H1 (cell line): Measurements from ENCODE around the gene PINK1. TPM values are rescaled to one million over a fixed set of nuclear protein-coding genes. Genes with fewer than 3 reads are reported as not detected.

ENCODE experiments used
- polyA plus RNA-seq, 7 experiments: library from polyadenylated mRNA; depleted of rRNA in 3 of 7; stranded (reverse) in 5 of 7; unstranded in 2 of 7; fragments of >200 nt in 5 of 7; fragments of 200-250 nt in 2 of 7; gene quantifications; 1 replicate in 5 of 7; 2 replicates in 1 of 7; 4 replicates in 1 of 7; pipeline versions ENCODE4 v1.2.1 to v1.2.3, GENCODE V29; 2011 to 2013; ENCODE audit warnings: missing spikeins in 2 of 7, mixed read lengths in 2 of 7
- total RNA-seq: library from RNA; stranded (reverse); fragmentation: NEBNext Ultra II Directional; extraction: Animal tissue kit (Norgen Biotek cat#: 25700); gene quantifications from 2 replicates; pipeline ENCODE4 v1.2.1, GENCODE V29; 2021
- TF ChIP-seq, protein P1 (sequence below): IDR thresholded peaks from 2 replicates; pipeline ENCODE4 v1.6.1; 2011; ENCODE audit warnings: low read depth, mild to moderate bottlenecking, low read length; ENCODE audit not compliant: insufficient read depth
- TF ChIP-seq, protein P2 (sequence below), 3 experiments: IDR thresholded peaks; 1 replicate in 2 of 3; 2 replicates in 1 of 3; pipeline versions ENCODE4 v1.5.1 to v1.6.1; 2011; ENCODE audit warnings: low read length in 3 of 3, mild to moderate bottlenecking in 3 of 3, inconsistent platforms in 2 of 3, low read depth in 1 of 3, moderate library complexity in 1 of 3; ENCODE audit not compliant: insufficient read depth in 1 of 3; ENCODE audit errors: control extremely low read depth in 1 of 3

PINK1 gene
- total and polyA plus RNA-seq, 2 of the 8 experiments (the other 6 are each of a cell fraction or from before 2014, with no cell fraction given) = 16.1 to 19.3 TPM

DNA sequence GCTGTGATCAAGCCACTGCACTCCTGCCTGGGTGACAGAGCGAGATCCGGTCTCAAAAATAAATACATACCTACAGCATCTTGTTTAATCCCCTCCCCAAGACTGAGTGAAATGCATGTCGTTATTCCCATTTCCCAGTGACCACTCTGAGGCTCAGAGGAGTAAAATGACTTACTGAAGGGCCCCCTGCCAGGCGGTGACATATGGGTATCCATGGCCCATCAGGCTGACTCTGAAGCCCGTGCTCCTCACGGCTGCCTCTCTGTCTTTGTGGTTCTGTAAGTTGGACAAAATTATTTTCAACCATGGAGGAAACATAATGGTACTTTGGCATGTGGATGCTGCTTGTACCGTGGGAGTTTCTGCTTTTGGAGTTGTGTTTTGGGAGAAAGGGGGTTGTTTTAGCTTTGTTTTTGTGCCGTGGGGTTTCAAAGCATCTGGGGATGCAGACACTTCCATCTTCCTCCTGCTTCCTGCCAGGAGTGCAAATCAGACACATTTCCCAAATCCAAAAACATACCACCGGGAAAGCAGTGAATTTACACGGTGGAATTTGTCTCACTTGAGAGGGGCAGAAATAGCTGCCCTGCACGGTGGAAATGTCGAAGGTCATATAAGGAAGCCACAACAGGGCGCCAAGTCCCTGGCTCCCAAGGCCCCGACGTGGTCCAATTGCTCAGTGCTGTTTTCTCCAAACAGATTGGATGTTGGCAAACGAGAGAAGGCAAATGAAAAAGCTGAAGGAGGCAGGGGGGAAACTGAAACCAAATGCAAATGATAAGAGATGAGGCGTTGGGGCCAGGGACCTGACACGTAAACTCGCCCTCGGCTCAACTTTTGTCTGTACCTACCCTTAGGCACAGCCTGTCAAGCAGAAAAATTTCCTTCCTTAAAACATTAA lies 17.1 kb upstream of the PINK1 start (continued):
- TF ChIP-seq, protein P1, sequence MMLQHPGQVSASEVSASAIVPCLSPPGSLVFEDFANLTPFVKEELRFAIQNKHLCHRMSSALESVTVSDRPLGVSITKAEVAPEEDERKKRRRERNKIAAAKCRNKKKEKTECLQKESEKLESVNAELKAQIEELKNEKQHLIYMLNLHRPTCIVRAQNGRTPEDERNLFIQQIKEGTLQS = no peak
- TF ChIP-seq, protein P2, sequence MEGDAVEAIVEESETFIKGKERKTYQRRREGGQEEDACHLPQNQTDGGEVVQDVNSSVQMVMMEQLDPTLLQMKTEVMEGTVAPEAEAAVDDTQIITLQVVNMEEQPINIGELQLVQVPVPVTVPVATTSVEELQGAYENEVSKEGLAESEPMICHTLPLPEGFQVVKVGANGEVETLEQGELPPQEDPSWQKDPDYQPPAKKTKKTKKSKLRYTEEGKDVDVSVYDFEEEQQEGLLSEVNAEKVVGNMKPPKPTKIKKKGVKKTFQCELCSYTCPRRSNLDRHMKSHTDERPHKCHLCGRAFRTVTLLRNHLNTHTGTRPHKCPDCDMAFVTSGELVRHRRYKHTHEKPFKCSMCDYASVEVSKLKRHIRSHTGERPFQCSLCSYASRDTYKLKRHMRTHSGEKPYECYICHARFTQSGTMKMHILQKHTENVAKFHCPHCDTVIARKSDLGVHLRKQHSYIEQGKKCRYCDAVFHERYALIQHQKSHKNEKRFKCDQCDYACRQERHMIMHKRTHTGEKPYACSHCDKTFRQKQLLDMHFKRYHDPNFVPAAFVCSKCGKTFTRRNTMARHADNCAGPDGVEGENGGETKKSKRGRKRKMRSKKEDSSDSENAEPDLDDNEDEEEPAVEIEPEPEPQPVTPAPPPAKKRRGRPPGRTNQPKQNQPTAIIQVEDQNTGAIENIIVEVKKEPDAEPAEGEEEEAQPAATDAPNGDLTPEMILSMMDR (IDR thresholded peaks at IDR 0.05; ENCODE audit: control extremely low read depth in 1 of 3, insufficient read depth in 1 of 3, low read depth in 1 of 3, low read length in 3 of 3) = no peak
- TF ChIP-seq, all 59 proteins: peak for 0
